ENCODE measurements around the gene NCKIPSD.

Gene NCKIPSD

GRCh38 chr3:48682786-48683185 is 2.9 kb downstream of the NCKIPSD start:
- no peak for TF ChIP-seq CTCF (IDR thresholded peaks at IDR 0.05; ENCODE audit: low read length, missing control alignments)
- no peak for DNase-seq (ENCODE audit: low read depth)
- no peak overlapping the region for H3K4me3 ChIP-seq (replicated peaks; ENCODE audit: low read depth, low read length)

GRCh38 chr3:48681974-48682610 is 3.6 kb downstream of the NCKIPSD start:
- TF ChIP-seq CTCF (IDR thresholded peaks at IDR 0.05; ENCODE audit: low read length, missing control alignments) = no peak
- no peak for DNase-seq (ENCODE audit: low read depth)
- no peak overlapping the region for H3K4me3 ChIP-seq (replicated peaks; ENCODE audit: low read depth, low read length)

DNA sequence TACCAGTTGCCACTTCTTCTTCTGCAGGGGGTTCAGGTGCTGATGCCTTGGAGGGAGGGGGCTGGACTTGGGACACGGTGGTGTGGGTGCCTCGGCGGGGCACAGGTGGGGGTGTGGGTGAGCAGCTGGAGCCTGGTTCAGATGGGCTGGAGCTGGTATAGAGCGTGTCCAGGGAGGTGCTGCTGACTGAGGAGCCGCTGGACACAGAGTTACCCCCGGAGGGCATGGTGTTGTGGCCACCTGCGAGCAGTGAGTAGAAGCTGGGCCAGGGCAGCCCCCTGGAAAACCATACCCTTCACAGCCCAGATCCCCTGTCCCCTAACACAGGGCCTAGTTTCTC is 4.2 kb downstream of the NCKIPSD start:
- H3K4me3 ChIP-seq (replicated peaks; ENCODE audit: low read depth, low read length) = no peak overlapping the region
- TF ChIP-seq CTCF (IDR thresholded peaks at IDR 0.05; ENCODE audit: low read length, missing control alignments) = no peak
- no peak for DNase-seq (ENCODE audit: low read depth)

DNA sequence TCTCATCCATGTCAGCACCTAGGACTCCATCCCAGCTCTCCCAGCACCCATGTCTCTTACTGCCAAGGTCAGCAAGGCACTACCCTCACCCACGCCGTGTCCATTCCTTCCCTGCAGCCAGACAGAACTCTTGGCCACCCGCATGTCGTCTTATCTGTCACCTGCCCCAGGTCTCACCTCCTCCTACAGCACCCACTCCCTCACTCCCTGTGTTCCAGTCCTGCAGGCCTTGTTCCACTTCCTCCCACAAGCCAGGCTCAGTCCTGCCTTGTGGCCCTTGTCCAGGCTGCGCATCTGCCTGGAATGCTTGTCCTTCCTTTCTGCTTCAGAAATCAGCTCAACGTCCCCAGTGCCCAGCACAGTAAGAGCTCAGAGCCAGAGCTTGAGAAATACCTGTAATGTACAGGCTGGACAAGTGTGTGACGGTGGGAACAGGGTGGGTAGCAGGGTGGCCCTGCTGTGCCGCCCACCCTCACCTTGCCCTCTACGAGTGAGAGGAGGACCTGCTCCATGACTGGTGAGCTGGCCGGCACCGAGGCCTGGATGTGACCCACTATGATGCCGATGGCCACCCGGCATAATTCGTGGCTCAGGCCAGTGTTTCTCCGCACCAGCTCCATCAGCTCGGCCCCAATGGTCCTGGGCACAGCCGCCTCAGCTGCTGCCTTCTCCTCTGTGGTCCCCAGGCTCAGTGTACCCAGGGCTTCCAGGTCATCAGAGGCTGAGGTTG is 4.7 kb downstream of the NCKIPSD start:
- H3K4me3 ChIP-seq (replicated peaks; ENCODE audit: low read depth, low read length) = no peak overlapping the region
- no peak for TF ChIP-seq CTCF (IDR thresholded peaks at IDR 0.05; ENCODE audit: low read length, missing control alignments)
- no peak for DNase-seq (ENCODE audit: low read depth)

DNA sequence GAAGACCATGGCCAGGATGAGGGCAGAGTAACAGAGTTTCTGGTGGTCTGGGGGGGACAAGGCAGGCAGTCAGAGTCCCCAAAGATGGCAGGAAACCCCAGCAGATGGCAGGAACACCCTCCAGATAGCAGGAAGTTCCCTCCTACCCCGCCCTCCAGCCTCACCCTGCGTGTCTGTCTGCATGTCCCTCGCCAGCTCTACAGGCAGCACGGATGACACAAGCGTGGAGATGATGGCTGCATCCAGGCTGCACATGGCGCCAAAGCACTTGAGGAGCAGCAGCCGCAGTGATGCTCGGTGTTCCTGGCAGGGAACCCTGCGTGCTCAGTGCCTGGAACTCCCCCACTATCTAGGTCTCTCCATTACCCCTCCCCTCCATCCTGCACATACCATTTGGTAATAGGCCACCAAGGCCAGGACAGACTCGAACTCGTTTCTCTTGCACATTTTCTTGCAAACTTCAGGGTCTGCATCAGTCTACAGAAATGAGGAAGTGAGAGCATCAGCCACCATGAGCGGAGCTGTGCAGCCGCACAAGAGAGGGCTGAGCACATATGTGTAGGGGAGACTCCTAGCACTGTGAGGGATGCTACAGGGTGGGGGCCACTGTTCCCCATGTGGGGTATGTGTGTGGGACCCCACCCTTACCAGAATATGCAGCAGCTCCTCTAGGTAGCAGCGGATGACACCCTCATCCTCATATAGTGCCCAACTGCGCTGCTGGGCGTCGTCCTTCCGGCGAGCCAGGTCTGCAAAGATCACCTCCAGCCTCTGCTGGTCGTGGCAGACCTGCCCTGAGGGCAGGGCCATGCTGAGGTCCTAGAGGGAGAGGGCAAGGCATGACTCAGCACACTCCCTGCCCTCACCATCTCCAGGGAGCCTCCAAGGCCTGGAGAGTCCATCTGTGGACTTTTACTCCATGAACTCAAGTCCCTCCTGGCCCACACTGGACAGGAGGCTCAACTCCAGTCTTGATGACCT is 6.0 kb downstream of the NCKIPSD start:
- H3K4me3 ChIP-seq (replicated peaks; ENCODE audit: low read depth, low read length) = no peak overlapping the region
- no peak for TF ChIP-seq CTCF (IDR thresholded peaks at IDR 0.05; ENCODE audit: low read length, missing control alignments)
- no peak for DNase-seq (ENCODE audit: low read depth)

DNA sequence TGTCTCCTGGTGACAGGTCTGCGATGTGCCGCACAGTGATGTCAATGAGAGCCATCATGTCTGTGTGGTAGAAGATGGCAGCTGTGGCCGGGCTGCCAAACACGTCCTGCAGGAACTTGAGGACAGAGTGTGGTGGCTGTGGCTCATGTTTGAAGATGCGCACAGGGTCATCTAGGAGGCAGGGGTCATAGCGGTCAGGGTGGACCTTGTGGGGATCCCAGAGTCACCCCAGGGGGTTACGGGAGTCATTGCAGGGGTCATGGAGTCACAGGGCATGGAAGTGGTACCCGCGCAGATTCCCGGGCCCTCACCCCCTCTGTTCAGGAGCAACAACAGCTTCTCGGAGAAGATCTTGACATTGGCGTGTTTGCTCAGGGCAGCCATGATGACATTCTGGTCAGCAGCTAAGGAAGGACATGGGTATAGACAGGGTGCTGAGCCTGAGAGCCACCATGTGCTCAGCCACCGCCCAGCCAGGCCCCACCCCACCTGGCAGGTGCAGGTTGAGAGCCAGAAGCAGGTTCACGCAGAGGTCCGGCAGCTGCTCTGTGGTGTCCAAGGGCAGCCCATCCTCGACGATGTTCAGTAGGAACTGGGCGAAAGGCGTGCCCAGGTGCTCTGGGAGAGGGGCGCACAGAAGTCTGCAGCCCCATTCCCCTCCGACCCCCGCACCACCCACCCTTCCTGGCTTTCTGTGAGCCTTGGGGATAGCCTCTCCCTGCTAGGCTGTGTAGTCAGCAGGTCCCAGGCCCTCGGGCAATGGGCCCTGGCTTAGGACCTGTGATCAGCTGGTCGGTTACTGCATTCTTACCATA is 6.9 kb downstream of the NCKIPSD start:
- TF ChIP-seq CTCF (IDR thresholded peaks at IDR 0.05; ENCODE audit: low read length, missing control alignments) = no peak
- no peak overlapping the region for H3K4me3 ChIP-seq (replicated peaks; ENCODE audit: low read depth, low read length)
- no peak for DNase-seq (ENCODE audit: low read depth)

Measured in fibroblast of pulmonary artery (primary cell).